HepG2 (cell line): Measurements from ENCODE around the gene RABEP1. TPM values are rescaled to one million over a fixed set of nuclear protein-coding genes. Genes with fewer than 3 reads are reported as not detected.

Experiments used
- CCAR2 ChIP-seq: fragments of 200-400 bp; formaldehyde crosslinking; optimal IDR thresholded peaks from 2 replicates; pipeline ENCODE3; 2018; ENCODE audit warnings: low read depth, mild to moderate bottlenecking, low read length, moderate library complexity
- CREB1 ChIP-seq, 2 experiments: fragments of 450-650 bp in 1 of 2; IDR thresholded peaks; 2 replicates each; pipeline ENCODE4 v1.6.1; 2016 to 2017; ENCODE audit warnings: control low read depth in 1 of 2, mild to moderate bottlenecking in 1 of 2, missing compliant biosample characterization in 1 of 2, missing genetic modification characterization in 1 of 2
- CREB3 ChIP-seq: sonication (generic); formaldehyde crosslinking; IDR thresholded peaks from 2 replicates; pipeline ENCODE4 v1.5.0; 2020; ENCODE audit warnings: missing genetic modification reagents
- DNMT3B ChIP-seq: conservative IDR thresholded peaks from 2 replicates; pipeline ENCODE4 v1.6.1; 2016; ENCODE audit warnings: missing biosample characterization, control low read depth
- HNRNPH1 ChIP-seq: fragments of 200-400 bp; formaldehyde crosslinking; optimal IDR thresholded peaks from 2 replicates; pipeline ENCODE3; 2017; ENCODE audit warnings: mild to moderate bottlenecking, low read depth, low read length
- KDM4B ChIP-seq: sonication (generic); formaldehyde crosslinking; IDR thresholded peaks from 2 replicates; pipeline ENCODE4 v1.4.0; 2020; ENCODE audit warnings: missing genetic modification reagents
- MAFK ChIP-seq, 2 experiments: IDR thresholded peaks in 1 of 2; conservative IDR thresholded peaks in 1 of 2; 2 replicates each; pipeline ENCODE4 v1.6.1; 2011; ENCODE audit warnings: improper control_type of control experiment in 2 of 2, low read length in 2 of 2
- NKX3-1 ChIP-seq: sonication (generic); formaldehyde crosslinking; IDR thresholded peaks from 2 replicates; pipeline ENCODE4 v1.5.0; 2020; ENCODE audit warnings: missing genetic modification reagents
- REST ChIP-seq, 2 experiments: IDR thresholded peaks; 2 replicates each; pipeline ENCODE4 v1.6.1; 2011 to 2012; ENCODE audit warnings: low read length in 2 of 2, borderline replicate concordance in 1 of 2, low read depth in 1 of 2, mild to moderate bottlenecking in 1 of 2, moderate library complexity in 1 of 2
- RORA ChIP-seq: sonication (generic); formaldehyde crosslinking; IDR thresholded peaks from 2 replicates; pipeline ENCODE4 v1.5.0; 2020; ENCODE audit warnings: mild to moderate bottlenecking, missing genetic modification reagents, moderate library complexity
- ZNF12 ChIP-seq: sonication (generic); formaldehyde crosslinking; IDR thresholded peaks from 2 replicates; pipeline ENCODE4 v1.5.0; 2020; ENCODE audit warnings: missing genetic modification reagents
- ZNF512 ChIP-seq: sonication (generic); formaldehyde crosslinking; IDR thresholded peaks from 2 replicates; pipeline ENCODE4 v1.4.0; 2020; ENCODE audit warnings: mild to moderate bottlenecking, missing genetic modification reagents
- ZNF687 ChIP-seq: sonication (generic); formaldehyde crosslinking; IDR thresholded peaks from 2 replicates; pipeline ENCODE4 v1.5.1; 2020; ENCODE audit warnings: mild to moderate bottlenecking, missing genetic modification reagents, moderate library complexity
- ZNF737 ChIP-seq: sonication (generic); formaldehyde crosslinking; IDR thresholded peaks from 2 replicates; pipeline ENCODE4 v1.5.0; 2020; ENCODE audit warnings: missing genetic modification reagents, mild to moderate bottlenecking, borderline replicate concordance
- ZNF777 ChIP-seq: sonication (generic); formaldehyde crosslinking; IDR thresholded peaks from 2 replicates; pipeline ENCODE4 v1.4.0; 2020; ENCODE audit warnings: missing genetic modification reagents
- ZSCAN29 ChIP-seq: sonication (generic); formaldehyde crosslinking; conservative IDR thresholded peaks from 2 replicates; pipeline ENCODE4 v1.4.0; 2020; ENCODE audit warnings: mild to moderate bottlenecking, missing genetic modification reagents
- polyA plus RNA-seq, 8 experiments: library from polyadenylated mRNA; depleted of rRNA in 3 of 8; stranded (reverse) in 7 of 8; unstranded in 1 of 8; fragments of >200 nt; fragmentation: Illumina TruSeq in 4 of 8; extraction: Trizol in 4 of 8; gene quantifications; 2 replicates each; pipeline versions ENCODE4 v1.2.1 to v1.2.3, GENCODE V29; 2011 to 2016; ENCODE audit warnings: low read depth in 4 of 8, missing spikeins in 1 of 8, mixed read lengths in 1 of 8; ENCODE audit not compliant: insufficient read depth in 1 of 8
- total RNA-seq, 5 experiments: library from RNA; depleted of rRNA; stranded (reverse); fragments of >200 nt; fragmentation: Illumina TruSeq; extraction: Trizol; gene quantifications; 2 replicates each; pipeline ENCODE4 v1.2.3, GENCODE V29; 2016; ENCODE audit warnings: low read depth in 1 of 5

RABEP1 gene
- total and polyA plus RNA-seq, 2 of the 13 experiments (the other 11 are each of a cell fraction or from before 2014, with no cell fraction given) = 13.7 to 41.5 TPM

- TF ChIP-seq REST (IDR thresholded peaks at IDR 0.05; ENCODE audit: borderline replicate concordance in 1 of 2, low read depth in 1 of 2, low read length in 2 of 2) (peak in 1 of 2 experiments; percentile 26; a peak in 1 of 4 replicates), RORA (CRISPR knock-in tag) (no peak), ZNF687 (CRISPR knock-in tag) (no peak), ZSCAN29 (no peak), HNRNPH1 (no peak), CREB3 (0 out of 2 replicates have a peak, but pooled peaks have one; percentile 13), DNMT3B (CRISPR knock-in tag) (no peak), CCAR2 (no peak), CREB1 (IDR thresholded peaks at IDR 0.05) (peak; percentile 76), CREB1 (CRISPR knock-in tag; IDR thresholded peaks at IDR 0.05) (peak; percentile 89; the same call in 1 of the 2 replicates), KDM4B (no peak), ZNF737 (CRISPR knock-in tag) (0 out of 2 replicates have a peak, but pooled peaks have one; percentile 55), NKX3-1 (CRISPR knock-in tag) (no peak), ZNF777 (peak; percentile 67), ZNF12 (CRISPR knock-in tag) (no peak), ZNF512 (CRISPR knock-in tag) (no peak), MAFK (conservative IDR thresholded peaks at IDR 0.05 in 1 of 2, IDR thresholded peaks at IDR 0.05 in 1 of 2; ENCODE audit: low read length in 2 of 2) (no peak)
Observed at GRCh38 chr17:5419356-5419958, 137.4 kb downstream of the RABEP1 start, which contains the start of gene NUP88 (continued).
